Tibial nerve (tissue), 4 donors: ENCODE data around the gene NEU4.

Experiments
- EP300 ChIP-seq, 2 donors: sonication (generic); formaldehyde crosslinking; IDR thresholded peaks; one replicate each; pipeline ENCODE4 v1.6.1; 2017; ENCODE audit warnings: antibody characterized with exemption in 2 of 2, mild to moderate bottlenecking in 1 of 2
- TF ChIP-seq, protein P1 (sequence below), 5 experiments: fragments of 200-600 bp in 3 of 5; fragments of 450-650 bp in 2 of 5; sonication (generic) in 3 of 5; IDR thresholded peaks; one replicate each; pipeline ENCODE4 v1.5.1; 2016 to 2019; ENCODE audit warnings: antibody characterized with exemption in 5 of 5, mild to moderate bottlenecking in 3 of 5, moderate library complexity in 2 of 5

- TF ChIP-seq, protein P1, sequence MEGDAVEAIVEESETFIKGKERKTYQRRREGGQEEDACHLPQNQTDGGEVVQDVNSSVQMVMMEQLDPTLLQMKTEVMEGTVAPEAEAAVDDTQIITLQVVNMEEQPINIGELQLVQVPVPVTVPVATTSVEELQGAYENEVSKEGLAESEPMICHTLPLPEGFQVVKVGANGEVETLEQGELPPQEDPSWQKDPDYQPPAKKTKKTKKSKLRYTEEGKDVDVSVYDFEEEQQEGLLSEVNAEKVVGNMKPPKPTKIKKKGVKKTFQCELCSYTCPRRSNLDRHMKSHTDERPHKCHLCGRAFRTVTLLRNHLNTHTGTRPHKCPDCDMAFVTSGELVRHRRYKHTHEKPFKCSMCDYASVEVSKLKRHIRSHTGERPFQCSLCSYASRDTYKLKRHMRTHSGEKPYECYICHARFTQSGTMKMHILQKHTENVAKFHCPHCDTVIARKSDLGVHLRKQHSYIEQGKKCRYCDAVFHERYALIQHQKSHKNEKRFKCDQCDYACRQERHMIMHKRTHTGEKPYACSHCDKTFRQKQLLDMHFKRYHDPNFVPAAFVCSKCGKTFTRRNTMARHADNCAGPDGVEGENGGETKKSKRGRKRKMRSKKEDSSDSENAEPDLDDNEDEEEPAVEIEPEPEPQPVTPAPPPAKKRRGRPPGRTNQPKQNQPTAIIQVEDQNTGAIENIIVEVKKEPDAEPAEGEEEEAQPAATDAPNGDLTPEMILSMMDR (IDR thresholded peaks at IDR 0.05), result no peak
- no peak for TF ChIP-seq EP300 (IDR thresholded peaks at IDR 0.05)
Measured at GRCh38 chr2:241776336-241777169, 32.4 kb upstream of the NEU4 start, which contains the start of gene GAL3ST2.
